IPS DF 4.7 (cell line): ENCODE measurements around the gene MSMO1.
"Not testable (repeated sequence)": the region's sequence is repeated elsewhere in the genome, so short reads cannot be mapped to it uniquely, and the experiment has no call there.

Source experiments
- DNase-seq: peaks from one replicate; pipeline ENCODE4 v3.0.0-alpha.2; 2013; ENCODE audit warnings: low spot score; ENCODE audit errors: extremely low read depth

The MSMO1 gene

DNA sequence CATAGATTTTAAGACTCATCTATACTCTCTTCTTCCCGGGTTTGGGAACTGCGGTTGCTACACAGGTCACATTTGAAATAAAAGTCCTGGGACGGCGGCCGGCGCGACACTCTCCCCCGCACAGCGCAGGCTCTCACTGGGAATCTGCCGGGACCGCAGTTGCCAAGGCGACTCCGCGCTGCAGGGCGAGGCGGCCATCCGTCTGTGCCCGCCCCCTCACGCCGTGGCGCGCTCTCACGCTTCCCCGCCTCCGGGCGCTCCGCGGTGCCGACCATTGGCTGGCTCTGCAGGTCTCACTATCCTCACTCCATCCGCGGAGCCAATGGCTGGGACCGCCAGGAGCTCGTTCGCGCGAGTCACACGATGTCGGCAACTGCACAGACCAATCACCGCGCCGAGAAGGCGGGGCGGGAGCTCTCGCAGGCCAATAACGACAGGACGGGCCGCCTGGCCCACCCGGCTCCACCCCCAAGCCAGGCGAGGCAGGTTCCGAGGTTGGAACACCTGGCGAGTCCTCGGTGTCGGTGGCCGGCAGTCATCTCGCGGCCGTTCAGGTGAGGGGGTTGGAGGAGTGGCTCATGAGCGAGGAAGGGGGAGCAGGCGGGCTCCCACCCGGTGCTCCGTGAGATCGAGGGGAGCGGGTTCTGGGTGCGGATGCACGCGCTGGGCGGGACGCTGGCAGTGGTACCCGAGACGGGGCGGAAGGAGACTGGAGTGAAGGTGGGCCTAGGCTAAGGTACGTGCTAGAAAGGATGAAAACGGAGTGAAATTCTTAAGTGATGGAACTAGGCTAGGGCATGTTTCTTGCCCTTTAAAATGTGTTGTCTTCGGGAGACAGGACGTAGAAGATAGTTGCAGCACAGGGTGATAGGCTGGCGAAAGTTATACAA, at the start of gene MSMO1:
TSS of gene MSMO1 (plus strand) at position 459 of the 890 bp plus-strand sequence. CDS start 5,702 bp downstream, outside the sequence.
- DNase-seq = peak; percentile 98

- DNase-seq = not testable (repeated sequence)
These were observed 47.9 kb upstream of the MSMO1 start for GRCh38 chr4:165279531-165279930.

- DNase-seq = not testable (repeated sequence)
These were observed 42.8 kb upstream of the MSMO1 start for GRCh38 chr4:165284697-165285096.

DNA sequence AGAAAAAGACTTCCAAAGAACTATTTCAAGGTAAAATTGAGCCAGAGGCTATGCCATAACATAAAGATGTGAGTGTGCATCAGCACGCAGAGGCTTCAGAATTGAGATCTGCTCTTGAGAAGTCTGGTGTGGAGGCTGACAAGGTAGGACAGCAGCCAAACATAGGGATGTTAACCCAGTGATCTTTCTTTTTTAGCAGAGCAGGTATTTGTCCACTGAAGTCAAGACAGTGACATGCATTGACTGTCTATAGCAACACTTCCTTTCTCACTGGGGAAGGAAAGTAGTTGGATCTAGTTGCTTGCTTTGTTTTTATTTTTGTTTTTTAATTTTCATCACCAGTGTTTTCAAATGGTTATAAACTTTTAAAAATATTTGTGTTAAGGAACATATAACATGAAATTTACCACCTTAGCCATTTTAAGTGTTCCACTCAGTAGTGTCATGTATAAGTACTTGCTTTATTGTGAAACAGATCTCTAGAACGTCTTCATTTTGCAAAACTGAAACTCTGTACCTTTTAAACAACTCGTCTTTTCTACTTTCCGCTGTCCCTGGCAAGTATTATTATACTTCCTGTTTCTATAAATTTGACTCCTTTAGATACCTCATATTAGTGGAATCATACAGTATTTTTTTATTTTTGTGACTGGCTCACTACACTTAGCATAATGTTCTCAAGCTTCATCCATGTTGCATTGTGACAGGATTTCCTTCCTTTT, 40.7 kb upstream of the MSMO1 start:
- not testable (repeated sequence) for DNase-seq

DNA sequence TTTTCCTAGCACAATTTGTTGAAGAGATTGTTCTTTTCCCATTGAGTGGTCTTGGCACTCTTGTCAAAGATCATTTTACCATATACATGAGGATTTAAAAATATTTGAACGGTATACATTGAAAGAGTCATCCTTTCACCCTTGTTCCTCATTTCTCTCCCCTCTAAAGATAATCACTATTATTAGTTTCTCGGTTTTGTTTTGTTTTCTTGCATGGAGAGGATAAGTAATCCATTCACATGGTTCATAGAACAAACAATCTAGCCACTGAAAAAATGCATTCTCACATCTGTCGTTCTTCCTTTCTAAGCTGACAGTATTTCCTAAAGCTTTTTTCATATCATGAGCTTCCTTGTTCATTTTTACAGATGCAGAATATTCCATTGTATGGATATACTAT, 39.2 kb upstream of the MSMO1 start:
- no peak for DNase-seq

DNA sequence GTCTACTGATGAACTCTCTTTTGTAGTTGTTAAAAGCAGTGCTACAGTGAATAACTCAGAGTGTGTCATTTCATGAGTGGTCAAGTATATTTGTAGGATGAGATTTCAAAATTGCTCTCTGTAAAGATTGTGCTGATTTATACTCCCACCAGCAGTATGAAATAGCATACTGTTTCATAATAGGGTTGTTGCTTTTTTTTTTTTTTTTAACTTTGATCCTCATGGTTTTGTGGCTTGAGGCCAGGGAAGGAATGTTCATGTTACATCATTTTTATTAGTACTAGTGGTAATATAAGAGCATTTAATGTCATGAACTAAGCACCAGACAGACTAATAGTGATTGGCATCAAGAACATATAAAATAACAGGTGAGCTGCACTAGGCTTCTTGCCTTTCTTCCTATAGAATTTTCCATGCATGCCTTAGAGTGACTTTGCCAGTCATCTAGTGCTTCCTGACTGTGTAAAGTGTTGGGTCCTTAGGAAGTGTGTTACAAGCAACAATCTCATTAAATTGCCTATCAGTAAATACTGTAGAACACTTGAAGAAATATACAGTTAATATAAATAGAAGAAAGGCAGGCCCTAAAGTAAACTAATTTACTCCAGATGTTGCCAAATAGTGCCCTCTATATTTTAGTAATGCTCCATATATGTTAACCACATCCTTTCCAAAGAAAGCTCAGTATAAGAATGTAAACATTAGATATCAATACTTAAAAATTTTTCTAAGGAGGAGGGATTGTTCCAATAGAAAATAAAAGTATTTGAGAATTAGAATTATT, 38.6 kb upstream of the MSMO1 start:
- no peak for DNase-seq

GRCh38 chr4:165289423-165289785, 38.1 kb upstream of the MSMO1 start:
- no peak for DNase-seq

GRCh38 chr4:165293061-165293460, 34.4 kb upstream of the MSMO1 start:
- DNase-seq = peak; percentile 3

DNA sequence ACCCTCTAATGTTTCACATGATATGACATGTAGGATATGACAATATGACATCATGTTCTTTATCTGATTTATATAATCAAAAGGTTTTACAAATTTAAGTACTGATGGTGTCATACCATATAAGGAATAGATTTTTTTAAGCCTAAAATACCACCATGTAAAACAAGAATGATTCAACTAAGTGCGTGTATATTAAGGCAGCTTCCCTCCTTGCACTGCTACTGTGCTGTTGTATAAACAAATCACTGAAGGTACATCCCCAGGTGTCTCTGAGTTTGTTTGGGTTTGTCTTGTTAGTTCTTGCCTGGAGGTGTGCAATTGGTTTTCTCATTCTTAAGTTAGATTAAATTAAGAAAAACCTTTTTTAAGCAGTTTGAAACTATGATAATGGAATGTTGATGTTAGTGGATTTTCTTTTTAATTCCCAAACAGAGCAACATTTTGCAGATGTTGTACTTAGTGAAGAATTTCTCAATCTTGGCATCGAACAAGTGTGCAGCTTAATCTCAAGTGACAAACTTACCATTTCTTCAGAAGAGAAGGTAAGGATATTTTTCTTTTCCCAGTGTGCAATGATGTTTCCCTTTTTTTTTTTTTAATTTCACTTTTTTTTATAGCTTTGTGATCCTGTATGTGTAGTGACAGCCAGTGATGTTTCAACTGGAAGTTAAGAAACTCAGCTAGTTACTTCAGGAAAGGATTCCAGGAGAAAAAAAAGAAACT, 33.4 kb upstream of the MSMO1 start:
- DNase-seq = no peak

GRCh38 chr4:165294907-165295306, 32.6 kb upstream of the MSMO1 start:
- DNase-seq = no peak

- DNase-seq = no peak
These were observed 29.8 kb upstream of the MSMO1 start for GRCh38 chr4:165297626-165298025.

DNA sequence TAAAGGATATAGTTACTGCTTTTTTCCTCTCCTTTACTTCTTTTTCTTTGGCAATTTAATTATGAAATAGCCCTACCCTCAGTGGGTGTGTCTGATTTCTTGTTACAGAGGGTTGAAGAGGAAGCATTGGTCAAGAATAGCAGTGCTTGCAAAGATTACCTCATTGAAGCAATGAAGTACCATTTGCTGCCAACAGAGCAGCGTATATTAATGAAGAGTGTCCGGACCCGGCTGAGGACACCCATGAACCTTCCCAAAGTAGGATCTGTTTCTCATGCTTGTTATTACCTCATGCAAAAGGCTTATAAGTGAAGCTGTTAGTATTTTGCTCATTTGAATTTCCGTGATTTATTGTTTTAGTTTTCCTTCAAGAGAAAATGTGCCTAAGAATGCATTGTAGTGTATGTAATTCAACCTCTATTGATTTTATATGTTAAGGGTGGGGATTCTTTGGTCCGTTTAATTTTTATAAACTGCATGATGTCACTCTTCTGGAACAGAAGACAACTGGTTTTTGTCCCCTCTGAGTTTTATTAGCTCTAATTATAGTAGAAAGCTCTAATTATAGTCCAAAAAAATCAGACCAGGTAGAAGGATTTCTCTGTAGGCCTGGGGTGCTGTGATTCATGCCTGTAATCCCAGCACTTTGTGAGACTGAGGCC, 27.9 kb upstream of the MSMO1 start:
- no peak for DNase-seq

- no peak for DNase-seq
These were observed 25.6 kb upstream of the MSMO1 start for GRCh38 chr4:165301833-165302232.

DNA sequence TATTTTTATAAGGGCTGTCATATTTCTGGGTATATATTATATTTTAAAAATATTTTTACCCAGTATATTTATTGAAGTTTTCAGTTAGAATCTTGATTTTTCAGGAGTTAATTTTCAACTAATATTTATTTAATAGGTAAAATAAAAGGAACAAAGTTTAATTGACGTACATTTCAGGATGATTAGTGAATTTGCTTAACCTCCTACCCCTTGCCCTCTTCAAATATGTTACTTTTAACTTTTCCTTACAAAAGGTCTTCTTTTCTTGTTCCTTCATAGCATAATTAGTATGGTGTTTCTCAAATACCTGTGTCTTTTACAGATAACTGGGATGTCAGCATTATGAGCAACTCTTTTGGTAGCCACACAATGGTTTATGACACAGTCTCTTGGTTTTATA, 24.8 kb upstream of the MSMO1 start:
- DNase-seq = no peak

- no peak for DNase-seq
These were observed 19.3 kb upstream of the MSMO1 start for GRCh38 chr4:165308166-165308565.

DNA sequence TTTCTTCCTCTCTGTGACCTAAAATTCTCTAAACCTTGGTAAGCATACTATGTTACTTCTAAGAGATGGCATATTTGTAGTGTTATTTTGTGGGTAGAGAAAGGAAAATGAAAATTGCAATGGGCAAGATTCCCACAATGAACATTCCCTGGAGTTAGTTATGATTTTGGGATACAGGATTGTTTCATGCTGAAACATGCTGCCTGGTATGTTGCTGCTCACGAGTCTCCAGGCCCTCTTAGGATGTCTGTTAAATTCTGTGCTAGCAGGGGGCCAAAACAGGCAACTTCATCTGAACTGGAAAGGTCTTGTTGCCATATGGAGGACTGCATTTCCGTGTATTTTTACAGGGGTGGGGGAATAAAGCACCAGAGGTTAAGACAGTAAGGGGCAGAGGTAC, 18.9 kb upstream of the MSMO1 start:
- no peak for DNase-seq

DNA sequence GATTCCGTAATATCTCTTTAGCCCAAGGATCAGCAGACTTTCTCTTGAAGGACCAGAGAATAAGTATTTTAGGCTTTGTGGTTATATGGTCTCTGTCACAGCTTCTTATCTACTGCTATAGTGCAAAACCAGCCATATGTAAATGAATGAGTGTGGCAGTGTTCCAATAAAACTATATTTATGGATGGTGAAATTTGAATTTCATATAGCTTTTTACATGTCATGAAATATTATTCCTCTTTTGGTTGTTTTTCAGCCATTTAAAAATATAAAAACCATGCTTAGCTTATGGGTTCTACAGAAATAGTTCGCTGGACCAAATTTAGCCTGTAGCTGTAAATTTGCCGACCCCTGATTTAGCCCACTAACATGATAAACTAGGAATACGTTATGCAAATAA, 18.0 kb upstream of the MSMO1 start:
- DNase-seq = no peak

DNA sequence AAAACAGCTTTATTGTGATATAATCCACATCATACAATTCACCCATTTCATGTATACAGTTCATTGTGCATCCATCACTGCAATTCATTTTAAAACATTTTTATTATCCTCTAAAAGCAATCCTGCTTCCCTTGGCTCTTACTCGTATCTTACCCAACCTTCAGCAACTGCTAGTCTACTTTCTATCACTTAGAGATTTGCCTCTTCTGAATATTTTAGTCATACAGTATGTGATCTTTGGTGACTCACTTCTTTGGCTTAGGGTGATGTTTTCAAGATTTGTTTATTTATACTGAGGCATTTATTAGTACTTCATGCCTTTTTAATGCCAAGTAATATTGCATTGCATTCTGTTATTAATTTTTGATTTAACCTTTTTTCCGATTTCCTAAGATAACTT, 15.0 kb upstream of the MSMO1 start:
- DNase-seq = no peak

DNA sequence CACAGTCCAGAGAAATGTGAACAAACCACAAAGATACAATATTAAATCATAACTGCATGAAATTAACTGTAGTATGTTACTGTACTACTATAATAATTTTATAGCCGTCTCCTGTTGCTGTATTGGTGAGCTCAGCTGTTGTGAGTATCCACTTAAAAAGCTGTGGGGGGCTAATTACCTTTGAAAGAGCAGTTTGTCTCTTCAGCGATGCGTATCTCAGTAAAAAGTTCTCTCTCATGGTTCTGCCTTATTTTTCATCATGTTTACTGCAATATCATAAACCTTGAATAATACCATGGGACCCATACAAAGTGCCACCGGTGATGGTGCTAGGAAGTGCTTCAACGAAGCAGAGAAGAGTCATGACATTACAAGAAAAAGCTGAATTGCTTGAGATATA, 8.4 kb upstream of the MSMO1 start:
- no peak for DNase-seq

- DNase-seq = no peak
These were observed 8.0 kb upstream of the MSMO1 start for GRCh38 chr4:165319509-165319908.
